HG03139 (cell line): Measurements from ENCODE around the gene GRM8.

Experiments
- ATAC-seq: cut with Tn5 transposase; IDR thresholded peaks from one replicate; pipeline ENCODE4 v1.9.1; 2021; ENCODE audit not compliant: unreplicated experiment

GRM8 gene

DNA sequence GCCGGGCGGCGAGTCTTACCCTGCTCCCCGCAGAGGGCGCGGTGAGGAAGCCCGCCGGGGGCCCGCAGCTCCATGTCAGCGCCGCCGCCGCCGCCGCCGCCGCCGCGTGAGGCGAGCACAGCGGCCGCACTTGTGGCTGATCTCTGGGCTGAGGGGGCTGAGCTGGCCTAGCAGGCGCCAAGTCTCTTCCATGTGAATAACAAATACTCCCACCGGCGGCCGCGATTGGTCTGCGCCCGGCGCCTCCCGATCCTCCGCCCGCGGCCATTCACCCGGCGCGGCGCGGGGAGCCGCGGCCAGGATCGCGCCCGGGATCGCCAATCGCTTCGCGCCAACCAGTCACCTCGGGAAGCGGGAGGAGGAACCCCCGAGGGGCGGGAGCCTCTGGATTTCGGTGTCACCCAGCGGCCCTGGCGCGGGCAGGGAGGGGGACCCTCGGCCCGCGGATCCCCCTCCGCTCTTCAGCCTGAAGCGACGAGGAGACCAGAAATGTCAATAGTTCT is at the start of gene GRM8:
TSS of gene GRM8 (minus strand) at position 164 of the 503 bp plus-strand sequence.
- ATAC-seq, result no peak

DNA sequence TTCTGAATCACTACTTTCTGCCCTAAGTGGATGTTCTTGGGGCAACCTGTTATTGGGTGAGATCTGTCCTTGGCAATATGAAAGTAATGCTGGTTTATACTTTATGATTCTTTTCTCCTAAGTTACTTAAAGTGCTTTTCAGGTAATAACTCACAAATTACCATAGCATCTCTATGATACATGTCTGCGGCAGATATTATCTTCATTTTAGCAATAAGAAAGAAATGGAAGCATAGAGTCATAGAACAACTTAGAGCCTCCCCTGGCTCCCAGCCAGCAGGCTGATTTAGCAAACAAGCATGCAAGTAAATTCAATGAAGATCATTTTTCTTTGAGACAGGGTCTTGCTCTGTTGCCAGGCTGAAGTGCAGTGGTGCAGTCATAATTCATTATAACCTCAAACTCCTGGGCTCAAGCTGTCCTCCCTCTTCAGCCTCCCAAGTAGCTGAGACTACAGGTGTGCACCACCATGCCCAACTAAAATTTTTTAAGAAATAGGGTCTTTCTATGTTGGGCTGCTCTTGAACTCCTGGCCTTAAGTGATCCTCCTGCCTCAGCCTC is 38.1 kb upstream of the GRM8 start:
- no peak for ATAC-seq

DNA sequence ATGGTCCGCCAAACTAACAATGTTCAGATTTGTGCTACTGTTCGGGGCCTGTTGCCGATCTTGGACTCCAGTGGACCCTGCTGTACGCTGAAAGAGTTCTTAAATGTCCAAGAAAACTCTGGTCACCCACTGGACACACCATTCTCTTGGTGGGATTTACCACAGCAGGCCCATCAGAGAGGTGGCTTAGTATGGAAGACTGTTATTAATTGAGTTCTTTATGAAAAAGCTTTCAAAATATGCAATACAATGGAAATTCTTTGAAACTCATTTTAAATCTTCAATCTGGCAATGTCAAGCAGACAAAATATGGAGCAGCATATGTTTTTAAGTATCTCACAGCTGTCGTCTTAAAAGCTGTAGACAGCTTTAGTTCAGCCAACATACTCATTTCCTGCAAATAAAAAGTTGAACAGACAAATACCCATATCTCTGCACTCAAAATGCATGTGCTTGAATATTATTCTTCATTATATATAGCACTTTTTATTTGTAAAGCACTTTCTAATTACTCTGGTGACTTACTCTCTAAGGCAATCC is 37.4 kb upstream of the GRM8 start:
- ATAC-seq, result no peak

DNA sequence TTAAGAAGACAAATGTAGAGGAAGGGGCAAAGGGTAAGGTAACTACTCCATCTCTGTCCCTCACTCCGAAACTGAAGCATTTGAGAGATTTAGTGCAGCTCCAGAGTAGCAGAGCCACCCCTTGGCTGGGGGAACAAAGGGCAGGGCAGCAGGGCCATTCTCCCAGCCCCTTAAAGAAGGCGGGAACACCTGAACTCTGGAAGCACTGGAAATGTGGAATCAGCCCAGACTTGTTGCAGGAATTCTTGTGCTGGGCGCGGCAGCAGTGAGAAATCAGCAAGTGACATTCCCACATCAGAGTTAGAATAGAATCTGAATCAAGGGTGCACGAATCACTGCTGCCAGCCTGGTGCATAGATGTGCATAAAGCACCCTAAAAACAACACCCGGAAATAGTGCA is 34.4 kb upstream of the GRM8 start:
- ATAC-seq, result no peak

DNA sequence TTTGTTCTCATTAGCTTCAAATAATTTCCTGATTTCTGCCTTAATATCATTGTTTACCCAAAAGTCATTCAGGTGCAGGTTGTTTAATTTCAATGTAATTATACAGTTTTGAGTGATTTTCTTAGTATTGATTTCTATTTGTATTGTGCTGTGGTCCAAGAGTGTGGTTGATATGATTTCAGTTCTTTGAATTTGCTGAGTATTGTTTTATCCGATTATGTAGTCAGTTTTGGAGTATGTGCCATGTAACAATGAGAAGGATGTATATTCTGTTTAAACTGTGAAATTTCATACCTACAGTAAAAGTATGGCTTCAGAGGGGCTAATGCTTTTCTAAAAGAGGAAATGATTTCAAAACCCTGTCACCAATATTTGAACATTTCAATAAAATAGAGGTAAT is 17.4 kb upstream of the GRM8 start:
- ATAC-seq, result no peak

DNA sequence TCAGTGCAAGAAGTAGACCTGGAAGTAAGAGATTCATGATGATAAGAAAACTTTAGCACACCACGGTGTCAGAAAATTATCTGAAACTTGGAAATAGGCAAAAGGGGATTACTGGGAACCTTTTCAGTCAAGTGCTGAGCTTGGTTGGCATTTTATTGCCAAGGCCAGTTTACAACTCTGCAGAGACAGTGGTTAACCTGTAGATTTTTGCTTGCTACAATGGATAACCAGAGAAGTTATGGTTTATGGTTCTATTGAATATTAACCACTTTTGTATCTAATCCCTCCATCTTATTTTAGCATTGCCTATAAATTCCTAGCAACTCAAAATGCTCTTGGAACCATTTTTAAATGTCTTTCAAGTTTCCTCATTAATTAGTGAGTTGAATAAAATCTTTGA is 13.3 kb upstream of the GRM8 start:
- ATAC-seq, result no peak

DNA sequence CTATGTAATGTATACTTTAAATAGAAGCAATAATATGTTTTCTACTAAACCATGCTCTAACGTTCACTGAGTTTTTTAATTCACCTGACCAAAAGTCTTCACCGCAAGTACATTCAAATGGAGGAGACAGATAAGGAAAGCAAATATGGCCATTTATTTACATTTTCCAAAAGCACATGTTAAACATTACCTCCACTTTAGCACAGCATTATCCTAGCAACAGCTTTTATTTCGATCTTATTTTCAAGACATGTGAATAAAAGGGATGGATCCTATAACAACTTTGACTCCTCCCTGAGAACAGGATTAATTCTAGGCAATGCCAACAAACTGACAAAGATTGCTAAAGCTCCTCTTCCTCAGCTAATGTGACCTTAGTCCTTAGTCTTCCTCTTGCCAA is 11.5 kb upstream of the GRM8 start:
- ATAC-seq, result no peak

DNA sequence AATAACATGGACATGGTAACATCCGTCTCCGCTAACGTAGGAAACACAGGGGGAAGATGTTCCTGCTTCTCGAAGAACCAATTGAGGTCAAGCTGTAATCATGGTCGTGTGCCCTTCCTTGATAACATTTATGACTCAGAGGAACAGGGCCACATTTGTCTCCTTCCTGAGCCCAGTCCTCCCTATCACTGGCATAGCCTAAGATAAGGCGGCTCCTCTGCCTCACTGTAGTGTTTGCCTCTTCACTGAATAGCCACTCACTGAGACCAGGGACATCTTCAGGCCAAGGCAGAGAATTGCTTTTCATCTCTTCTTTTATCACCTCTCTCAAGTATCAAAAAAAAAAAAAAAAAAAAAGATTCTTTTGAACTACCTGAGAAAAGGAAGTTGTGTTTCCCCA is 5.4 kb upstream of the GRM8 start:
- ATAC-seq, result no peak

DNA sequence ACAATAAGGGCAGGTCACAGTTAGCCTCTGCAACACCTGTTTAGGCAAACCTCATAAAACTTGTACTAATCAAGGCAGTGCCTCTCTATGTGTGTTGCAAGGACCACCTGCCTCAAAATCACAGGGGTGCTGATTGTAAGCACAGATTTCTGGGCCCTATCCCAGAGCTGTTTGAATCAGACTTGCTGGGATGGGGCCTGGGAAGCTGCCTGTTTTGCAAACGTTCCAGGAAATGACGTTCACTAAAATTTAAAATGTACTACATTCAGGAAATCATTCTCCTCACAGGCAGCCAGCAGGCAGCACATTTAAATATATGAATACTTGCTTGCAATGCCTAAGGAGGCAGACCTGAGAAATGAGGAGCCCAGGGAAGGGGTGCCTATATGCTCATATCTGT is 4.3 kb upstream of the GRM8 start:
- no peak for ATAC-seq

DNA sequence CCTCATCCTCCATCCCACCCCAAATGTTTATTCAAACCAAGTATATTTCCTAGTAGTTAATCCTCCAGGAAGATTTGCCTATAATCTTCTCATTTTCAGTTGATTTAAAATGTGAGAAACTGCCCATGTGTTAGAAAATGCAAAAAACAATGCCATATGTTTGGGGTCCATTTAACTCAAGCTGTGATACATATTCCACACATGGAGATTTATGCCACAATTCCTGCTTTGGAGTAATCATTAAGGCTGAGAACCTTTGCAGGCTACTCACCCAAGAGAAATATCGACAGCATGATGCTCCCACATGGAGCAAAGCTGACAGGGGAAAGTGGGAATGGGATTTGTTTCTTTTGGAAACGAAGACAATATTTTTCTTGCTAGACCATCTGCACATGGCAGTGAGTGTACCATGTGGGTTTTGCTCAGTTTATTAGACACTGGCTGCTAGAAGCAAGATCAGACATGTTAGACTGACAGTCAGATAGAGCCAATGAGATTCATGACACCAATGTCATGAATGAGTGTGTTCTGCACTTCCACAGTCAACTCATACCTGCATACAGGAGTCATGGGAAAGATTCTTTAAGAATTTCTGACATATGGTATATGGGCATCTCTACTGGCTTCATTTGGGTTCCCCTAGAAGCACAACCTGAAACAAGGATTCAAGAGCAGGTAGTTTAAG is 3.4 kb upstream of the GRM8 start:
- ATAC-seq, result no peak

DNA sequence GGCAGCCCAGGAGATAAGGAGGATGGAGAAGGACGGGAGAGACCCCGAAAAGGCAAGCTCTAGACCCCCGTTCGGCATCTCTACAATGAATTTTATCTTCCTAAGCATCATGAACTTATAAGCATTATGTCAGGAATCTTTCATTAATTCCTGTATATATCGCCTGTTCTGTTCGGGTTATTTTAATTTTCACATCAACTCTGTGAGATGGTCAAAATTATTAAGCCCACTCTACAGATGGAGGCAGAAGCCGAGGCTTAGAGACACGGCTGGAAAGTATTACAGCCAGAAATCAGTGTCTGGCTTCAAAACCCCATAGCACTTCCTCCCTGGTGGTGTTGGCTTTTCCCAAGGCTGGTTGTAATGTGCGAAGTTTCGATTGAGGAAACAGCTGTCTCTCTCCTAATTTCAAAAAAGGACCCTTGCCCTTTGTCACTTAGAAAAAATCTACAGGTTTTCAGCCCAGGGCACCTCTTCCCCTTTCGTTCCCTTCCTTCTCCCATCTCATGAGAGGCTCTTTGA is 1.5 kb upstream of the GRM8 start:
- ATAC-seq, result no peak

DNA sequence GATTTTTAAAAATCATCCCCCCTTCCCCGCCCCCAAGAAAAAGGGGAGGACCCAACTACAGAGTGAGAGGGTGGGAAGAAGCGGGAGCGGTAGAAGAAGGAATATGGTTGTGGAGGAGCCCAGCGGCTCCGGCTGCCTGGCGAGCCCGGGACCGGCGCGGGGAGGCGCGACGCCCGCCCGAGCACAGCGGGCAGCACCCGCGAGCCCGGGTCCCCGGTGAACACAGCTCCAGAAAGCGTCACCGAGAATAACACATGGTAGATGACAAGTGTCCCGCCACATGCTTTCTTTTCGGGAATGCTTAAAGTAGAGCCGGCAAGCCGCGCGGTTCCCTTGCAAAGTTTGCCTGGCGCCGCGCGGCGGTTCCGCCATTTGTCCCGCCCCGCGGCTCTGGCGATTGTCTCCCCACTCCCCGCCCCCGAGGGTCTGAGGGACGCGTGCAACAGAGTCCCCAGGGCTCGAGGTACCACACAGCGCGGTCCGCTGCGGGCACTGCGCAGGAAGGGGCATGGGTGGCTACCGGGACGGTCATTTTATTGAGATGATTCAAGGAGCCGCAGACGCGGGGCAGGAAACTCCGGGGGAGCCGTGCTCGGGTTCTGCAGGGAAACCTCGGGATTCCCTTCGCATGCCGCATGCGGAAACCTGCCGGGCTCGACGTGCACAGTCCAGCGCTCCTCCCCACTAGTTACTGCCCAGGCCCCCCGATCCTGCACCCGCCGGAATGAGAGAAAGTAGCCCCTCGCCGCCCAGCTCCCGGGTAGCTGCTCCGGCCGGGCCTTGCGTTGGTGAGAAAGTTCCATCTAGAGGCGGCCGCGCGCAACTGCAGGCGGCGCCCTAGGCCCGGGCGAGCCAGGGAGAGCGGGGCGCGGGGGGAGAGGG is 781 bp upstream of the GRM8 start:
- peak; percentile 88 for ATAC-seq

DNA sequence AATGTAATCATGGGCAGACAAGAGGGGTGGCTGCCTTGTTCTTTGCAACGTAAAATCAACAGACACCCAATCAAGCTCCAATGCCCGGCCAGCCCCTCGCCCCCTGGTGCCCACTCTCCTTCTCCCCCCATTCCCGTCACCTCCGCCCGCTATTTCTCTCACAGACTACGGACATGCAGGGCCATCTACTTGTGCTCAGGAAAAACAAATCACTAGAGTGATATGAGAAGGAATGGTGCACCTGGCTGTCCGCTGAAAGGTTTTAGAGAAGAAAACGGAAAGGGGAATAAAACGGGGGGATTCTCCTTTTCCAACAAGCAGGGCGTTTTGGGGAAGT is 396 bp downstream of the GRM8 start:
- ATAC-seq, result no peak

DNA sequence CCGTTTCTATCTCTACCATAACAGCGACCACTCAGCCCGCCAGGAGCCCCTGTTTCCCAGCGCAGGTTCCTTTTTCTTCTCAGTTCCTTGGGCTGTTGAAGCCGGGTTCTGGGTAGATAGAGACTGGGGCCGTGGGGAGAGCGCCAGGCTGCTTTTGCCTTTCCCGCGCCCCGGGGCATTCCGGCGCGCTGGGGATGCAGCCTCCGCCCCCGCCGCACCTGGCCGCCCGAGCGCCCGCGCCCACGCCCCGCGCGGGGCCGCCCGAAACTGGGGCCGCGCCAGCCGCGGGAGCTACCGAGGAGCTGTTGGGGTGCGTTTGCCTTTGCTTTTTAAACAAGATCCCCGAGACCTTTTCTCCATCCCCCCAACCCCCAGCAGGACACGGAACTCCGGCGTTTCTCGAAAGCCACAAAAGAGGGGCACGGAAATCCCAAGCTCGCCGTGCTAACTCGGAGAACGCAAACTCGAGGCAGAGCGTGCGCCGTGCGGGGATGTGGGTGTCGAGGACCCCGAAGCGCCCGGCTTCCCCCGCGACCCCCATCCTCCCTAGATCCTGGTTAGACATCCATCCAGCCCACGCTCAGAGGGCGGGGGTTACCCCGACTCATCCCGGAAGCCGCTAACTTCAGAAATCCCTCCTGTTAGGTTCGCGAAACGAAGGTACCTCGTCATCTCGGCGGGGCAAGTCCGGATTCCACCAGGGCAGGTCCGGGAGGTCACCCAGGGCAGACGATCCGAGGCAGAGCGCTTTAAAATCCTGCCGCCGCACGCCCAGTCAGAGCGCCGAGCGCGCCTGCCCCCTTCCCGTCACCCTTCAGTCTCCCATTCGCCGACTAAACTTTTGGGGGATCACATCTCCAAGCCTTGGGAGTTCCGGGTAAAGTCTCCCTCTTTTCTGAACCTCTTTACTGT is 1.0 kb downstream of the GRM8 start:
- ATAC-seq, result no peak

DNA sequence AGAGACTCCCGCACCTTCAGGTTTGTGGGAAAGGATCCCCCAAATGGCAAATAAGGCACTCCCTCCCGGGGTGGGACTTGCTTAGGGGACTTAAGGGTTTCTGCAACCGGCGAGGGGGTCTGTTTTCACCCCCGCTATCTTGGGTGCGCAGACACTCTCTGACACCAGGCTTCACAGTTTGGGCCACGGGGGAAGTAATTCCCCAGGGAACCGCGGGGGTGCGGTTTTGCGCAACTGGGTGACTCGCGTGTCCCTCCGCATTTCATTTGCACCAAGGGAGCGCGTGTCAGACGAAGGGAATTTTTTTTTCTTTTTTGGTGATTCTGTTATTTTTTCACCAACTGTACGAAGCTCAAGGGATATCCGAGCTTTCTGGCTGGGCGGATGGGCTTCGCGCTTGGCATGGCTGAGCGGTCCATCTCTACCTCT is 1.7 kb downstream of the GRM8 start:
- no peak for ATAC-seq

DNA sequence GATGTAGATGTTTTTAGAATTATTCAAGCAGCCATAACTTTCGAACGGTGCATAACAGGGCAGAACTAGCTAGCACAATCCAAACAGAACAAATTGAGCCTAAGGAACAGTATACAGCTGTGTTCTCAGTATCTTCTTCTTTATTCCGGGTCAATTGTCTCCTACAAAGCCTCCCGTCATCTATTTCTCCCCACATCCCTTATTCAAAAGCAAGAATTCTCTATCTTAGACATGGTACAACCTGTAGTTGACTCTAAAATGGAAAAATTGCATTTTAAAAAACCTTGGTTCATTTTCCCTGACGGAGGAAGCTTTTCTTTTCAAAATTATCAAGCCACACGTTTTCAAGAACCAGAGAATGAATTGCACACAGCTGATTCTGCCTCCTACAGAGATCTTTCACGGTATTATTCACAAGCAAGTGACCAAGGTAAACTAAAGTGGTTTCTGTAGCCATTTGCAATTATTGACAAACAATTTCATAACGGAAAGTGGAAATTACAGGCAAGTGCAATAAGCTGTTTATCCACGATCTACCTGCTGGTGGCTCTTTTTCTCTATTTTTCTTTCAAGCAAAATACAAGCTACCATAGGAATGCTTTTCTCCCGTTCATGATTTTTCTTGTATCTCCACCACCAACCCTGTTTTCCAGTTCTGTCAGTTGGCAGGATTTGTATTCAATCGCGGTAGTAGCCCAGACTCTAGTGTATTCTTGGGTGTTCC is 2.3 kb downstream of the GRM8 start:
- ATAC-seq, result no peak

DNA sequence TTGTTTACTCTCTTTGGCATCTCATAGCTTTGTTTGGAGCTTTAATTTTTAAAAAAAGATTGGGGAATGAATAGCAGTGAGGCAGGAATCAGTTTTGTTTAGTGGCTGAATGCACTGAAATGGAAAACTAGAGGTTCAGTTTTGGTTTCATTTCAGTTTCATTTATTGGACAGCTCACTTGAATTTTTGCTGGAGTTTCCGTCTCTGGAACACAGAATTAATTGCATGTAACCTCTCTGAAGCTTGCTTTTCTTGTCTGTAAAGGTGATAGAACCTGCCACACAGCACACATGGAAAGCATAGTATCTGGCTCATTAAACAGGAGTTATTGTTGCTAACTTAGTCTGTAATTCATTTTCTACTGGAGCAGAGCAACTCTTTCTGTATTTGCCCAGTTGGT is 7.1 kb downstream of the GRM8 start:
- ATAC-seq, result no peak

DNA sequence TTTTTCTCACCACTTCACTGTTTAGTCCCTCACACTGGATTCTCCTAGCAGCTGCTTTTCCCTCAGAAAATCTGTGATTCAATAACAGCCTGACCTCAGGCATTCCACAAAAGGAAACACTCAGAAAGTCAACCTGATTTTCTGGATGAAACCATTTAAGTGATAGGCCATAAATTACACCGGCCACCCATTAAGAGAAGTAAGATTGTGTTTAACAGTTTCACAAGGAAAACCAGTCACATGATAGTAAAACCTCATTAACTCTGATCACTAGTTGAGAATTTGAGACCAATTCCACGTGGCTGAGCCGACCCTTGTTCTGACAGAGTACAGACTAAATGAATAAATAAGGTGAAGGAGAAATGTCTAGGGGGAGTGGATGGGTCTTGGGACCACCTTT is 7.7 kb downstream of the GRM8 start:
- ATAC-seq, result no peak

DNA sequence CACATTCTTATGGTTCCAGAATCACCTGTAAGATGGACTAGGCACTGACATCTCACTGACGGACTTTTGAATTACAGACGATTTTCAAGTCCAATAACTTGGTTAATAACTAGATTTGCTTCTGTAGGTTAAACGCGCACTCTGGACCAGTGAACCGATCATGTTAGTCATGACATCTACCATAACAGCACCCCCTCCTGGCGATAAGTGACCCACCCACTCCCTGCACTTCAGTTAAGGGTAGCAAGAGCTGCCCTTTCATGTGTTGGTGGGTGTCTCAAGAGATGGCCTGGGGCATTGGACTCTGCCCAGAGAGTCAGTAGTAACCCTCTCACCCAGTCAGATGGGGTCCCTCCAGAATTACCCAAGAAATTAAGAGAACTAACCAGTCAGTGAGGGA is 12.9 kb downstream of the GRM8 start:
- no peak for ATAC-seq

DNA sequence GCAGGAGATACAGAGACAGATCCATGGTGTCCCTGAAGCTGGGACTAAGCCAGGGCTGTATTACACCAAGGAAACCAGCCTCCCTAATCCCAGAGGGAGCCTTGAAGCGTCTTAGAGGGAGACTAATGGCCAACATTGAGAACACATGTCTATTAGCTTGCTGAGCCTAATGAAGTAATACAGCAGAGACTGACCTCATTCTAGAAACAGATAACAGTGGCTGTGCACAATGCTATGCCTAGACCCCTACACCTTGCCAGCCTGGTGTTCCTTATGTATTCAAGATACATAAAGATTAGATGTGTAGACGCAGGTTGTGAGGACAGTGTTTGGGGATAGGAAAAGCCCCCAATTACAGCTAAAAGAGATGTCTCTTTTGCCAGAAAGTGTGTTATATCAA is 19.1 kb downstream of the GRM8 start:
- no peak for ATAC-seq
